HG02870 (cell line): ENCODE results near the gene ADAMTS15.

ENCODE experiments used
- ATAC-seq: cut with Tn5 transposase; IDR thresholded peaks from one replicate; pipeline ENCODE4 v1.9.1; 2021; ENCODE audit warnings: mild to moderate bottlenecking, moderate library complexity; ENCODE audit not compliant: unreplicated experiment

The ADAMTS15 gene

GRCh38 chr11:130458410-130458729 is 9.9 kb downstream of the ADAMTS15 start:
- ATAC-seq = no peak

DNA sequence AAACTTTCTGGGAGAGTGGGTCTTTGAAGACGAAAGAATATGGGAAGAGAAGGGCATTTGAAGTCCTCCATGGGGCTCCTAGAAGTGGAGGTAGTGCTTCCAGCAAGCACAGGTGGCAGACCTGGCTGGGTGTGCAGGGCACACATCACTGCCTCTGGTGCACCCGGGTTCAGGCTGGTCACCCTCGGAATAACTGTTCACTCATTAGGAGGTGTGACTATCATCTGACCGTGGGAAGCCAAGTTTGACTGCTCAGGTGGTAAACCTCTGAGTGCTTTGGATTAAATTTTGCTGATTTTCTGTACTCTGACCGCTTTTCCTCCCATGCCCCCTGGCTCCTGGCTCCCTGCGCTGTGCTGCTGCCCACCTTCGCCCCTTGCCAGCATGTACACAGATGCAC is 11.1 kb downstream of the ADAMTS15 start:
- no peak for ATAC-seq

- ATAC-seq = no peak
These were observed 13.8 kb downstream of the ADAMTS15 start for GRCh38 chr11:130462101-130462885.

GRCh38 chr11:130462931-130463330 is 14.5 kb downstream of the ADAMTS15 start:
- no peak for ATAC-seq

DNA sequence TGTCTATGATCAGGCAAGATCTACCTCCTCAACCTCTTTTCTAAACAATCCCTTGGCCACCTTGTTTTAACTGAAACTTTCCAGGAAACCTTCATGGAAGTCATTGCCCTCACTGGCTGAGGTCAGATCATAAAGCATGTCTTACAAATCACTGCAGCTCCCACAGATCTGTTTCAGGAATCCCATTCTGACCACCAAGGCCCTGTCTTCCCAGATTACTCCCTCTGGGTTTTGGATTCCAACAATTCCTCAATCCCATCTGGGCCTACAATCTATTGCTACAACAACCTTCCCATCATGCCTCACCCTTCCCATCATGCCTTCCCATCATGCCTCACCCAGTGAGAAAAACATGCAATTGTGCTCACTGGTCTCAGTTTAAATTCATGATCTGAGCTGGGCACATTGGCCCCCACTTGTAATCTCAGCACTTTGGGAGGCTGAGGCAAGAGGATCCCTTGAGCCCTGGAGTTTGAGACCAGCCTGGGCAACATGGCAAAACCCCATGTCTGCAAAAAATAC is 15.9 kb downstream of the ADAMTS15 start:
- ATAC-seq = no peak

DNA sequence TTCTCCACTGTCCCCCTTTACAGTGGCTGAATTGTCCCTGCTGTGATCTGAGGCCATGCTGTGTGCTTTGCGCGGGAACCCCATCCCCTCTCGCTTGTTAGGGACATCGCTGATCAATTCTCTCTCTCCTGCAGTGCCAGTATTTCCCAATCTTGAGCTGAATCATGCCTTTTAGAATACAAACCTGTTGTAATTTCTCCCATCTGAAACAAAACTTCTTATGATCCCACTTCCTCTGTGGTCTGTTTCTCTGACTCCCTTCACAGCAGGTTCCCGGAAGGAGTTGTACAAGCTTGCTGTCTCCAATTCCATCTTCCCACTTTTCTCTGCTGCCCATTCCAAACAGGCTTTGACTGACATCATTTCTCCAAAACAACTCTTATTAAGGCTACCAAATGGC is 16.8 kb downstream of the ADAMTS15 start:
- no peak for ATAC-seq

DNA sequence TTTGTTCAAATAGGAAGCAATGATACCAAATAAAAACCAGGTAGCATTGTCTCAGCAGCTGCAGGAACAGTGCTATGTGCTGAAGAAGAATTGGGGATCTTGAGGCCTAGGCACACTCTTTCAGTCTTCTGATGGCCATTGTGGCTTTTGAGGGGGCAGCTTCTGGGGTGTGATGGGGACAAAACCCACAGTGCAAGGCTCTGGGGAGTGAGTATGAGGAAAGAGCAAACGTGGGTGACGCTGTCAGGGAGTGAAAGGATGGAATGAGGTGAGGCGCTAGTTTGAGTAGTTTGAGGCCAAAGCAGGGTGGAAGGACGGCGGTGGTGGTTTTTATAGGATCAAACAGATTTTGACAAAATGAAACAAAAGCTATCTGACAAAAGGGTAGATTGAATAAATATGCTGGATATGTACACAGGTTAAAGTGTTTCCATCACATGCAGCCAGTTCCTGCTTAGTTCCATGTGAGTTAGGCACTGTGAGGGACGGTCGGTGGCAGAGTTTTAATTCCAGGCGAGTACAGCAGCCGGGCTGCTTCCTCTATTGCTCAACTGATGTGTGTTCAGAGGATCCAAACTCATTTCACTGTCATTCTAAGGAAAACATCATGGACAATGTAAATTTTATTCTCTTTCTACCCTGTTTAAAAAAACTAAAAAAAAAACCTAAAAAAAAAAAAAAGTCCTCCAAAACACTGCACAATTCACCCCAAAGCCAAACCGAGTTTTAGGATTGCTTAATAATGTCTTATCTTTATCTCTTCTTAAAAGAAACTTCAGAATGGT is 18.9 kb downstream of the ADAMTS15 start:
- ATAC-seq = no peak

- no peak for ATAC-seq
These were observed 20.7 kb downstream of the ADAMTS15 start for GRCh38 chr11:130469181-130469580.

DNA sequence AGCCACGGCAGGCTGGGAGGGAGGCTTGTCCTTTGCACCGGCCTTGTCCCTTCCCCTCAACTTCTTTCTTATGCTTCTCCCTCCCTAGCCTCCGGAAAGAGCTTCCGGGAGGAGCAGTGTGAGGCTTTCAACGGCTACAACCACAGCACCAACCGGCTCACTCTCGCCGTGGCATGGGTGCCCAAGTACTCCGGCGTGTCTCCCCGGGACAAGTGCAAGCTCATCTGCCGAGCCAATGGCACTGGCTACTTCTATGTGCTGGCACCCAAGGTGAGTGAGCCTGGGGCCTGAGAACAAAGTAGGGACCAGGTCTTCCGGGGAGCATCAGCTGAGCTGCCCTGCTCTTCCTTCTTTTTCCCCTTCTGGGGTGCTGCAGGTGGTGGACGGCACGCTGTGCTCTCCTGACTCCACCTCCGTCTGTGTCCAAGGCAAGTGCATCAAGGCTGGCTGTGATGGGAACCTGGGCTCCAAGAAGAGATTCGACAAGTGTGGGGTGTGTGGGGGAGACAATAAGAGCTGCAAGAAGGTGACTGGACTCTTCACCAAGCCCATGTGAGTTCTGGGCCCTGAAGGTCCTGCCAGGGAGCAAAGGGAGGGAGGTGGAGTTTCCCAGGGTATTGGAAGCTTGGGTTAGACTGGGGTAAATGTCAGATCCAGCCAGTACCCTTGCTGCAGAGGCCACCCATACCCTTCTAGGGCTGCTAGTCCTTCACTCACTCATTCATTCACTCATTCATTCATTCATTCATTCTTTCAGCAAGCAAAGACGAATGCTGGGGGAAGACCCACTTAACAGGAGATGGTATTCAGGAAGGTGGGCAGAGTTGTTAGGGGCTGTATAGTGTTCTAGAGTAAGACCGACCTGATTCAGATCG is 22.6 kb downstream of the ADAMTS15 start:
- ATAC-seq = no peak

GRCh38 chr11:130471731-130472433 is 23.4 kb downstream of the ADAMTS15 start:
- no peak for ATAC-seq

- no peak for ATAC-seq
These were observed 24.1 kb downstream of the ADAMTS15 start for GRCh38 chr11:130472434-130472961.

DNA sequence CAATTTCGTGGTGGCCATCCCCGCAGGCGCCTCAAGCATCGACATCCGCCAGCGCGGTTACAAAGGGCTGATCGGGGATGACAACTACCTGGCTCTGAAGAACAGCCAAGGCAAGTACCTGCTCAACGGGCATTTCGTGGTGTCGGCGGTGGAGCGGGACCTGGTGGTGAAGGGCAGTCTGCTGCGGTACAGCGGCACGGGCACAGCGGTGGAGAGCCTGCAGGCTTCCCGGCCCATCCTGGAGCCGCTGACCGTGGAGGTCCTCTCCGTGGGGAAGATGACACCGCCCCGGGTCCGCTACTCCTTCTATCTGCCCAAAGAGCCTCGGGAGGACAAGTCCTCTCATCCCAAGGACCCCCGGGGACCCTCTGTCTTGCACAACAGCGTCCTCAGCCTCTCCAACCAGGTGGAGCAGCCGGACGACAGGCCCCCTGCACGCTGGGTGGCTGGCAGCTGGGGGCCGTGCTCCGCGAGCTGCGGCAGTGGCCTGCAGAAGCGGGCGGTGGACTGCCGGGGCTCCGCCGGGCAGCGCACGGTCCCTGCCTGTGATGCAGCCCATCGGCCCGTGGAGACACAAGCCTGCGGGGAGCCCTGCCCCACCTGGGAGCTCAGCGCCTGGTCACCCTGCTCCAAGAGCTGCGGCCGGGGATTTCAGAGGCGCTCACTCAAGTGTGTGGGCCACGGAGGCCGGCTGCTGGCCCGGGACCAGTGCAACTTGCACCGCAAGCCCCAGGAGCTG is 24.8 kb downstream of the ADAMTS15 start:
- no peak for ATAC-seq

- no peak for ATAC-seq
These were observed 25.4 kb downstream of the ADAMTS15 start for GRCh38 chr11:130473795-130474377.

DNA sequence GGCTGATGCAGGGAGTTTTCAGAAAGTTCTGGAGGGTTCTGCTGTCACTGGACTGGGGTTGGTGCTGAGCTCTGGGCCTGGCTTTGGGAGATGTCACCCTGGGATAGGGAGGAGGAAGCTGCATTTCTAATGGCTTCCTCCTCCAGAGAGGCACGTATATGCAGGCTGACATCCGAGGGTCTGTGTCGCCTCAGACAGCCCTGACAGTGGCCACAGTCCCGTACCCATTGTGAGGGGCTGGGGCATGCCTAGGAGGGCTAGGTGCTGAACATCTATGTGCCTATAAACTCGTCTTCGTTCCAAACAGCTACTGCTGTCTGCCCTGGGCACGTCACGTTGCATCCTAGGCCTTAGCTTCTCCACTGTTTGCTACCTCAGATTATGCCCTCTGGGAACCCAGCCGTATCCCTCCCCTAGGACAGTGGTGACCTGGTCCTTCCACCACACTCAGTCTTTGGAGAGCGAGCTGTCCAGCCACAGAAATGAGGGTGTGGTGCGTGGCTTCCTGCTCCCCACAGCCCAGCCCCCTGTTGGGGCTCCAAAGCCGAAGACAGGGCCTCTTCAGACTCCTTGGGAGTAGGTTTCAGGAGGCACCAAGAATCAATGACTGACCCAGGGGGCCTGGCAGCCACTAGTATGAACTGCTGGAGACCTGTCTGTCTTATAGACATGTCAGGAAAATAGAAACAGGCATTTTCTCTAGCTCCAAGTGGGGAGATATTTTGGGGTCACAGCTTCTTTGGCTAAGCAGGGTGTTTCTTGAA is 26.4 kb downstream of the ADAMTS15 start:
- no peak for ATAC-seq

DNA sequence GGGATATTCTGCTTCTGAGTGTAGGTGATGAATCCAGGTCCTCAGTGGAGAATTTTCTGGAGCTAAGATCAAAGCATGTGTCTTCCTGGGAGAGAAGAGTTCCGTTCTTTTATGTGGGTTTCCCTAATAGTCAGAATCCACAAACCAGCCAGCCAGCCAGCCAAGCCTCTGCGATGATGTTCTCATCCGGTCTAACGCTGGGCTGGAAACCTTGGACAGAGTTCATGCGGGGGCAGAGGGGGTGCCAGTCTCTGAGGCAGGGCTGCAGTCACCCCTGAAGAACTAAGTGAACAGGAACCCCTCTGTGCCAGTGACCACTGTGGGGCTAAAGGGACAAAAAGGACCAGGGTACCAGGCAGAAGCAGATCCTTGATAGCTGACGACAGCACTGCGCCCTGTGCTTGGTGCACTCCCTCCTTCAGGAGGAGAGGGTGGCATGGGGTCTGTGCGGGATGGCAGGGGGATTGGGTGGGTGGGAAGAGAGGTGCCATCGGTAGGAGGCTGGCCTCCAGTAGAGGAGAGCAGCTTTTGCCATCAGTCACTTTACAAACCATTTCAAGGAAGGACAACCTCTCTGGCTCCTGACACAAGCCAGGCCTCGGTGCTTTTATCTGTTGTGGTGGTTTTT is 27.1 kb downstream of the ADAMTS15 start:
- no peak for ATAC-seq

DNA sequence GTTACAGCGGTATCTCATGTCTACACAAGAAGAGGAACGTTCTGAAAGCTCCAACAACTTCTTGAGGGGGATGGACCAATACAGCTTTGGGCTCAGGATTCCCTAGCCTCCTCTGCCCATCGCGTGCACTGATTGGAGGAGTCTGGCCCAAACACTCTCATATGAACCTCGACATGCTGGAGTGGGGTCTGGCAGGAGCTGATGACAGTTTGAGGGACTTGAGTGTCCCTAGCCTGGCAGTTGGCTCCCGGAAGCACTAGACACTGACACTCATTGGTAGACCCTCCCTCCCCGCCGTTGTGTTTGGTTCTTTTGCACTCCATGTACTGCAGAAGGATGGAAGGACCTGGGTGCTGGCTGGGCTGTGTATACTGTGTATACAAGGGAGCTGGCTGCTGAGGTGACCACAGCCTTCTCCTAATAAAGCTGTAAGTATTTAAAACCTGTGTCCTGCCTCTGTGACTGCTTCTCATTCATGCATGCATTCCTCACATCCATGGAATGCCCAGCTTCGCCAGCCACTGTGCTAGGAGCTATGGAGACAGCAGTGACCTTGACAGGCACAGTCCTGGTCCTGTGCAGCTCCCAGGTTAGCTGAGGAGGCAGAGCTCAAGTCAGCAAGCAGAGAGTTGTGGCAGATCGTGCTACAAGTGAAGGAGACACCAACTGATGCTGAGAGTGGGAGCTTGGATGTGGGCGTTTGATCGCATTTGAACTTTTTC is 27.9 kb downstream of the ADAMTS15 start:
- no peak for ATAC-seq

DNA sequence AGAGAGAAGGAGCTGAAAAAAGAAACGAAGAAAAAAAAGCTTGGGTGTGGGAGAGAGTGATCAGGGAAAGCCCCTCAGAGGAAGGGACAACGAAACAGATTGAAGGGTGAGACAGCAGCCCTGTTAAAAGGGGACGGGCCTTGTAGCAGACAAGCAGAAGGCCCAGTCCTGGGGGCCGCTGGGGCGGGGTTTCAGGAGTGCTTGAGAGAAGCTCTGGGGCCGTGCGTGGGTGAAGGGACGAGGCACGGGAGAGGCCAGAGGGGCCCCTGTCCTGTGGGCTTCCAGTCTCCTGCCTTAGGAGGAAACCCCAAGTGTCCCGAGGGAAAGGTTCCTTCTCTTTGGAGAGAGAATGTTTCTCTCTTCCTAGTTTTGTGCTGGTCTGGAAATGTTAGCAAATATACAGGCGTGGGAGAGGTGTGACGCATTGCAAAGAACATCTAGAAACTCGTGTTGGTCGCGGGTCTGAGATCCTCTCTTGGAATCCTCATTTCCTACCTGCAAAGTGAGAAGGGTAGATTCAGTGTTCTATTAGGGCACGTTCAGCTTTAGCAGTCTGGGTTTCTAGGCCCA is 28.6 kb downstream of the ADAMTS15 start:
- ATAC-seq = no peak
